HFFc6 (cell line): Measurements from ENCODE around the gene NINJ2. TPM values are rescaled to one million over a fixed set of nuclear protein-coding genes. Genes with fewer than 3 reads are reported as not detected.
A peak's percentile ranks its signal among the peaks of the same experiment; 100 is the strongest.

Source experiments
- DNase-seq: peaks from one replicate; pipeline ENCODE4 v3.0.0-alpha.2; 2018
- H3K27ac Mint-ChIP-seq: 2 replicates; pipeline ENCODE4 v1.8.0; 2020; ENCODE audit warnings: mild to moderate bottlenecking, mixed read lengths
- H3K27me3 Mint-ChIP-seq: 2 replicates; pipeline ENCODE4 v1.8.0; 2021; ENCODE audit warnings: mild to moderate bottlenecking, moderate library complexity, mixed read lengths; ENCODE audit not compliant: insufficient read depth
- H3K36me3 Mint-ChIP-seq: 2 replicates; pipeline ENCODE4 v1.8.0; 2021; ENCODE audit warnings: low read depth, mixed read lengths
- H3K4me1 Mint-ChIP-seq: 2 replicates; pipeline ENCODE4 v1.8.0; 2020; ENCODE audit warnings: low read depth, mixed read lengths
- H3K4me3 Mint-ChIP-seq: 2 replicates; pipeline ENCODE4 v1.8.0; 2020; ENCODE audit warnings: mild to moderate bottlenecking, moderate library complexity, mixed read lengths
- H3K9me3 Mint-ChIP-seq: 2 replicates; pipeline ENCODE4 v1.8.0; 2020; ENCODE audit warnings: mild to moderate bottlenecking, mixed read lengths
- total RNA-seq, 6 experiments: library from RNA; stranded (reverse); fragmentation: NEBNext Ultra II Directional; extraction: Animal tissue kit (Norgen Biotek cat#: 25700); gene quantifications; 2 replicates in 1 of 6; 3 replicates in 5 of 6; pipeline ENCODE4 v1.2.3, GENCODE V29; 2021
- TF ChIP-seq, protein P1 (sequence below): fragments of 200-600 bp; sonication (generic); IDR thresholded peaks from 2 replicates; pipeline ENCODE4 v1.5.0; 2021; ENCODE audit warnings: antibody characterized with exemption, mild to moderate bottlenecking

NINJ2 gene
- total RNA-seq, 6 experiments from 2014 or later = not detected

DNA sequence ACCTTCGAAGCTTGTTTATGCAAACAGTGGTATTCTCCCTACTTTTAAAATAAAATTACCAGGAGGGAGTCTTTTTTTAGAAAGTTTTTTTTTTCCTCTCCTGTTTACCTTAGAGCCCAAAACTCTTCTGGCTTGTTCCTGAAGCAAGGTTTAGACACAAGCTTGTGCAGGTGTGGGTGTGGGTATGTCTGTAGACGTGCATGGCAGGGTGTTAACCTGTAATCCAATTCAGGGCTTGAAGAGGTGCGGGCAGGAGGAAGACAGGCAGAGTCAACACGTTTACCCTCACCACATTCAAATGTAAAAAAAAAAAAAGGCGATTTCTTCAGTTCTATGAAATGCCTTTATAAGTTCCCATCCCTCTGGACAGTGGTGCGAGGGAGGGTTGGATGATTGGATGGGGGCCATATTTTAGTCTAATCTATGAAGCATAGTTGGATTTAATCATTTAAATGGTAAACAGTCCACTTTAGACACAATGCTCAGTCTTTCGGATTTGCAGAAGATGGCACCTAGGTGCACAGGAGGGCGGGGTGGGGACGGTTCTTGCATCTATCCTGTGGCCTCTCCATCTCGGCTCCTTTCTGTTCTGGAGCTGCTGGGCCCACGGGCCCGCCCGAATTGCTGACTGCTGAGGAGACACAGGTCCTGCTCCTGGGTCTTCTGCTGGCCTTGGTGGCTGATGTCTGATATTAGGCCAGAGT is 982 bp upstream of the NINJ2 start:
- no peaks in the 10 kb centered on the region for H3K9me3 Mint-ChIP-seq
- H3K27me3 Mint-ChIP-seq = peaks cover 19% of the 10 kb centered on the region
- peaks cover 24% of the 10 kb centered on the region for H3K4me1 Mint-ChIP-seq
- no peak for DNase-seq
- H3K27ac Mint-ChIP-seq = no peak overlapping the region
- TF ChIP-seq, protein P1, sequence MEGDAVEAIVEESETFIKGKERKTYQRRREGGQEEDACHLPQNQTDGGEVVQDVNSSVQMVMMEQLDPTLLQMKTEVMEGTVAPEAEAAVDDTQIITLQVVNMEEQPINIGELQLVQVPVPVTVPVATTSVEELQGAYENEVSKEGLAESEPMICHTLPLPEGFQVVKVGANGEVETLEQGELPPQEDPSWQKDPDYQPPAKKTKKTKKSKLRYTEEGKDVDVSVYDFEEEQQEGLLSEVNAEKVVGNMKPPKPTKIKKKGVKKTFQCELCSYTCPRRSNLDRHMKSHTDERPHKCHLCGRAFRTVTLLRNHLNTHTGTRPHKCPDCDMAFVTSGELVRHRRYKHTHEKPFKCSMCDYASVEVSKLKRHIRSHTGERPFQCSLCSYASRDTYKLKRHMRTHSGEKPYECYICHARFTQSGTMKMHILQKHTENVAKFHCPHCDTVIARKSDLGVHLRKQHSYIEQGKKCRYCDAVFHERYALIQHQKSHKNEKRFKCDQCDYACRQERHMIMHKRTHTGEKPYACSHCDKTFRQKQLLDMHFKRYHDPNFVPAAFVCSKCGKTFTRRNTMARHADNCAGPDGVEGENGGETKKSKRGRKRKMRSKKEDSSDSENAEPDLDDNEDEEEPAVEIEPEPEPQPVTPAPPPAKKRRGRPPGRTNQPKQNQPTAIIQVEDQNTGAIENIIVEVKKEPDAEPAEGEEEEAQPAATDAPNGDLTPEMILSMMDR = no peak
- no peaks in the 10 kb centered on the region for H3K36me3 Mint-ChIP-seq
- no peak overlapping the region for H3K4me3 Mint-ChIP-seq

- Mint-ChIP-seq H3K4me1 (peaks cover 23% of the 10 kb centered on the region), H3K4me3 (peak overlapping the region; percentile 64; the same call in 1 of the 2 replicates), H3K27me3 (peaks cover 19% of the 10 kb centered on the region), H3K9me3 (no peaks in the 10 kb centered on the region), H3K27ac (no peak overlapping the region), H3K36me3 (no peaks in the 10 kb centered on the region)
- DNase-seq = no peak
- TF ChIP-seq, protein P1 = no peak
Measured at GRCh38 chr12:662566-663292, 516 bp downstream of the NINJ2 start.

DNA sequence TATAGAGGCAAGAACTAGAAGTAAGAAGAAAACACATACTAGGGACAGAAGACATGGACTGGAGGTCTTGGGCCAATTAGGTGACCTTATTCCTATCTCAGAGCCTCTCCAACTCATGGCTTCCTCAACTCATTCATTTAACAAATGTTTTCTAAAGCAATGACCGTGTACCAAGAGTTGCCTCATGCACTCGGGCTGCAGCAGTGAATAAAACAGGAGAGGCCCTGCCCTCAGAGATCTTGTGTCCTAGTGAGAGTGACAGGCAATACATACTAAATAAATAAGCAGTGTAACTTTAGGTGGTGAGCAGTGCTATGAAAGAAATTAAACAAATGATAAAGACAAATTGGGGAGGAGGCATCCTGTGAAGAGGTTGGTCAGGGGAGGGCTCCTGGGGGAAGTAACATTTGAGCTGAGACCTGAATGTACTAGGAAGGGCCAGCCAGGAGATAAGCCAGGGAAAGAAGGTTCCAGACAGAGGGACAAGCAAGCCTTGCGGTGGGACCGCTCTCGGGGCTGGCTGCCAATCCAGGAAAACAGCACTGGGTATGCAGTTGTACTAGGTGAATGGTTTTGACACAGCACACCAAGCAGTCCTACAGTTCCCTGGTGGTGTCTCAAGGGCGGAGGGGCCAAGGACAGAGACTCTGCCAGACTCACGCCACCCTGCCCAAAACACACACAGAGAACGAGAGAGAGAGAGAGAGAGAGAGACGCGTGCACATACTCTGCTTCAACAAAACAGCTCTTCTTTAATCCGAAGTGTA is 1.3 kb downstream of the NINJ2 start:
- Mint-ChIP-seq H3K9me3 (no peaks in the 10 kb centered on the region), H3K27ac (no peak overlapping the region), H3K27me3 (peaks cover 19% of the 10 kb centered on the region), H3K36me3 (no peaks in the 10 kb centered on the region), H3K4me3 (no peak overlapping the region), H3K4me1 (peaks cover 15% of the 10 kb centered on the region)
- no peak for DNase-seq
- TF ChIP-seq, protein P1 = no peak

DNA sequence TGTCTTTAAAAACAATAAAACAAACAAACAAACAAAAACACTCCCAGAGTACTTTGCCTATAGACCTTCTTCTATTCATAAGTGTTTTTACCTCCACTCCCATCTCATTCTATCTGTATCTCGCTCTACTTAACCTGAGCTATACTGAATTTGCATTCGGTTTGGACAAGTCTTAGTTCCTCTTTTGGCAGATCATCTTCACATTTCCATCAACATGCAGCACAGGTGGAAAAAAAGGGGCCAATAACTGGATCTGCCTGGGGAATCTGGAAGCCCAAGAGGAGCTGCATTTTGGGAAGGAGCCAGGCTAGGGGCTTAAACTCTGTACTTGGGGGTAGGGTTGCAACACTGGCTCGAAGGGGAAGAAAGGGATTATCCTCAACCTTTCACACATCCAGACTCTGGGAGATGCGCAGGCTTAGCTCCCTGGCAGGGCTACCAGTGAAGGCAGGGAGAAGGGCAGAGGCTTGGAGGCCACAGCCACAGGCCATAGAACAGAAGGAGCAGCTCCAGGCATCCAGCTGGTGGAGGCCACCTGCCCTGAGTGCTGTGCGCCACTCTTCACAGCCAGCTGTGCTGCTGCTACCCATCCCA is 4.1 kb downstream of the NINJ2 start:
- no peak overlapping the region for H3K4me3 Mint-ChIP-seq
- TF ChIP-seq, protein P1 = no peak
- peaks cover 21% of the 10 kb centered on the region for H3K27me3 Mint-ChIP-seq
- no peak overlapping the region for H3K27ac Mint-ChIP-seq
- peaks cover 9% of the 10 kb centered on the region; the same call in 1 of the 2 replicates for H3K4me1 Mint-ChIP-seq
- H3K36me3 Mint-ChIP-seq = no peaks in the 10 kb centered on the region
- DNase-seq = no peak
- H3K9me3 Mint-ChIP-seq = no peaks in the 10 kb centered on the region

GRCh38 chr12:650983-651382 is 12.3 kb downstream of the NINJ2 start:
- Mint-ChIP-seq H3K36me3 (no peaks in the 10 kb centered on the region), H3K4me1 (peaks cover 6% of the 10 kb centered on the region), H3K27ac (no peak overlapping the region)

More at GRCh38 chr12:650983-651382, 12.3 kb downstream of the NINJ2 start:
- Mint-ChIP-seq H3K9me3 (peaks cover 8% of the 10 kb centered on the region; the same call in 1 of the 2 replicates), H3K4me3 (no peak overlapping the region), H3K27me3 (peaks cover 2% of the 10 kb centered on the region)
- TF ChIP-seq, protein P1 = no peak
- no peak for DNase-seq
